Ureter (tissue), 1 donor: ENCODE measurements around the gene USP17L10. TPM values are rescaled to one million over a fixed set of nuclear protein-coding genes. Genes with fewer than 3 reads are reported as not detected.
"Not testable (repeated sequence)": the region's sequence is repeated elsewhere in the genome, so short reads cannot be mapped to it uniquely, and the experiment has no call there.

Experiments used
- DNase-seq: peaks from one replicate; pipeline ENCODE4 v3.0.0-alpha.2; 2020; ENCODE audit warnings: low spot score
- total RNA-seq: library from RNA; stranded (reverse); gene quantifications from one replicate; pipeline ENCODE4 v1.2.4, GENCODE V29; 2023
- donor health status: DM: yes; HTN: yes; CAD: no.

The USP17L10 gene, protein sequence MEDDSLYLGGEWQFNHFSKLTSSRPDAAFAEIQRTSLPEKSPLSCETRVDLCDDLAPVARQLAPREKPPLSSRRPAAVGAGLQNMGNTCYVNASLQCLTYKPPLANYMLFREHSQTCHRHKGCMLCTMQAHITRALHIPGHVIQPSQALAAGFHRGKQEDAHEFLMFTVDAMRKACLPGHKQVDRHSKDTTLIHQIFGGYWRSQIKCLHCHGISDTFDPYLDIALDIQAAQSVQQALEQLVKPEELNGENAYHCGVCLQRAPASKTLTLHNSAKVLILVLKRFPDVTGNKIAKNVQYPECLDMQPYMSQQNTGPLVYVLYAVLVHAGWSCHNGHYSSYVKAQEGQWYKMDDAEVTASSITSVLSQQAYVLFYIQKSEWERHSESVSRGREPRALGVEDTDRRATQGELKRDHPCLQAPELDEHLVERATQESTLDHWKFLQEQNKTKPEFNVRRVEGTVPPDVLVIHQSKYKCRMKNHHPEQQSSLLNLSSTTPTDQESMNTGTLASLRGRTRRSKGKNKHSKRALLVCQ
- not detected for total RNA-seq

DNA sequence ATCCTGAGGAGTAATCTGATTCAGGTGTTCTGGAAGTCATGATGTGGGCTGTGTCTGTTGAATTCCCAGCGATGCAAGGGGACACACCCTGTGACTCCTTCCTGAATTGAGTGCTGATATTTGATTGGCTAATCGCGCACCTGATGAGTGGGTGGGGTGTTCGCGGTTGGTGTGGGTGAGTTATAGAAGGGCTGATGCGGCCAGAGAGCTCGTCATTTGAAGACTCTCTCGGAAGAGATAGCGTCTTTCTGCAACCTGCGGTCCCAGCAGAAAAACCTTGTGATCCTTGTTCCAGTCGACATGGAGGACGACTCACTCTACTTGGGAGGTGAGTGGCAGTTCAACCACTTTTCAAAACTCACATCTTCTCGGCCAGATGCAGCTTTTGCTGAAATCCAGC, at the start of gene USP17L10:
USP17L10 (plus strand) TSS at position 301 of the 400 bp plus-strand sequence; CDS start at position 301, 0 bp downstream.
- not testable (repeated sequence) for DNase-seq

DNA sequence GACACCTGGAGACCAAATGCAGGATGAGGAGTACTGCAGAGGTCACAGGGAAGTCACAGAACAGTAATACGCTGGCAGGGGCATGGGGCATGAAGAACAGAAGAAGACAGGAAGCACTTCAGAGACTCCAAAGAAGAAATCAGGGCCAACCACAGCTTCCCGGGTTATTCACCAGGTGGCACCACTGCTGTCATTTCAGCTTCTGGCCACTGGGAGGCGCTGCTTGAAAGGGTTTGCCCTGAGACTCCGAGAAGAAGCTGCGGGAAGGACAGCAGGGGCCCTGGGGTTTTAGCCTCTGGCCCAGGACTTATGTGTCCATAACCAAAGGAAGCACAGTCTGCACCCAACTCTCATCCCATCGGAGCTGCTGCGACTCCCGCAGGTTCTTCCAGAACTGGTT, 44.5 kb upstream of the USP17L10 start:
- not testable (repeated sequence) for DNase-seq

GRCh38 chr4:9169791-9170459, 40.5 kb upstream of the USP17L10 start, which contains the start of gene FAM90A26:
FAM90A26 (plus strand) TSS chr4:9170409; CDS start chr4:9173173, 2,764 bp downstream.
- DNase-seq: not testable (repeated sequence)

GRCh38 chr4:9214701-9215100, 4.2 kb downstream of the USP17L10 start:
- DNase-seq: peak; percentile 33

DNA sequence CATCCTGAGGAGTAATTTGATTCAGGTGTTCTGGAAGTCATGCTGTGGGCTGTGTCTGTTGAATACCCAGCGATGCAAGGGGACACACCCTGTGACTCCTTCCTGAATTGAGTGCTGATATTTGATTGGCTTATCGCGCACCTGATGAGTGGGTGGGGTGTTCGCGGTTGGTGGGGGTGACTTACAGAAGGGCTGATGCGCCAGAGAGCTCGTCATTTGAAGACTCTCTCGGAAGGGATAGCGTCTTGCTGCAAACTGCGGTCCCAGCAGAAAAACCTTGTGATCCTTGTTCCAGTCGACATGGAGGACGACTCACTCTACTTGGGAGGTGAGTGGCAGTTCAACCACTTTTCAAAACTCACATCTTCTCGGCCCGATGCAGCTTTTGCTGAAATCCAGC, 4.6 kb downstream of the USP17L10 start, which contains the start of gene USP17L11:
USP17L11 (plus strand) TSS at position 301 of the 400 bp plus-strand sequence; CDS start at position 301, 0 bp downstream.
- not testable (repeated sequence) for DNase-seq

GRCh38 chr4:9219852-9220251, 9.4 kb downstream of the USP17L10 start, which contains the start of gene USP17L12:
USP17L12 (plus strand) TSS chr4:9220152; CDS start chr4:9220152, 0 bp downstream.
- DNase-seq: not testable (repeated sequence)

DNA sequence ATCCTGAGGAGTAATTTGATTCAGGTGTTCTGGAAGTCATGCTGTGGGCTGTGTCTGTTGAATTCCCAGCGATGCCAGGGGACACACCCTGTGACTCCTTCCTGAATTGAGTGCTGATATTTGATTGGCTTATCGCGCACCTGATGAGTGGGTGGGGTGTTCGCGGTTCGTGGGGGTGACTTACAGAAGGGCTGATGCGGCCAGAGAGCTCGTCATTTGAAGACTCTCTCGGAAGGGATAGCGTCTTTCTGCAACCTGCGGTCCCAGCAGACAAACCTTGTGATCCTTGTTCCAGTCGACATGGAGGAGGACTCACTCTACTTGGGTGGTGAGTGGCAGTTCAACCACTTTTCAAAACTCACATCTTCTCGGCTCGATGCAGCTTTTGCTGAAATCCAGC, 14.1 kb downstream of the USP17L10 start, which contains the start of gene USP17L13:
USP17L13 (plus strand) TSS at position 301 of the 400 bp plus-strand sequence; CDS start at position 301, 0 bp downstream.
- not testable (repeated sequence) for DNase-seq

DNA sequence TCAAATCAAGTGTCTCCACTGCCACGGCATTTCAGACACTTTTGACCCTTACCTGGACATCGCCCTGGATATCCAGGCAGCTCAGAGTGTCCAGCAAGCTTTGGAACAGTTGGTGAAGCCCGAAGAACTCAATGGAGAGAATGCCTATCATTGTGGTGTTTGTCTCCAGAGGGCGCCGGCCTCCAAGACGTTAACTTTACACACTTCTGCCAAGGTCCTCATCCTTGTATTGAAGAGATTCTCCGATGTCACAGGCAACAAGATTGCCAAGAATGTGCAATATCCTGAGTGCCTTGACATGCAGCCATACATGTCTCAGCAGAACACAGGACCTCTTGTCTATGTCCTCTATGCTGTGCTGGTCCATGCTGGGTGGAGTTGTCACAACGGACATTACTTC, 19.8 kb downstream of the USP17L10 start:
- peak; percentile 20 for DNase-seq

- DNase-seq: not testable (repeated sequence)
These were observed 23.6 kb downstream of the USP17L10 start, which contains the start of gene USP17L15 for GRCh38 chr4:9234085-9234484. USP17L15 (plus strand) TSS chr4:9234385; CDS start chr4:9234385, 0 bp downstream.

GRCh38 chr4:9238461-9238860, 28.0 kb downstream of the USP17L10 start:
- peak; percentile 35 for DNase-seq

- DNase-seq: not testable (repeated sequence)
These were observed 33.1 kb downstream of the USP17L10 start, which contains the start of gene USP17L17 for GRCh38 chr4:9243579-9243978. USP17L17 (plus strand) TSS chr4:9243879; CDS start chr4:9243879, 0 bp downstream.

DNA sequence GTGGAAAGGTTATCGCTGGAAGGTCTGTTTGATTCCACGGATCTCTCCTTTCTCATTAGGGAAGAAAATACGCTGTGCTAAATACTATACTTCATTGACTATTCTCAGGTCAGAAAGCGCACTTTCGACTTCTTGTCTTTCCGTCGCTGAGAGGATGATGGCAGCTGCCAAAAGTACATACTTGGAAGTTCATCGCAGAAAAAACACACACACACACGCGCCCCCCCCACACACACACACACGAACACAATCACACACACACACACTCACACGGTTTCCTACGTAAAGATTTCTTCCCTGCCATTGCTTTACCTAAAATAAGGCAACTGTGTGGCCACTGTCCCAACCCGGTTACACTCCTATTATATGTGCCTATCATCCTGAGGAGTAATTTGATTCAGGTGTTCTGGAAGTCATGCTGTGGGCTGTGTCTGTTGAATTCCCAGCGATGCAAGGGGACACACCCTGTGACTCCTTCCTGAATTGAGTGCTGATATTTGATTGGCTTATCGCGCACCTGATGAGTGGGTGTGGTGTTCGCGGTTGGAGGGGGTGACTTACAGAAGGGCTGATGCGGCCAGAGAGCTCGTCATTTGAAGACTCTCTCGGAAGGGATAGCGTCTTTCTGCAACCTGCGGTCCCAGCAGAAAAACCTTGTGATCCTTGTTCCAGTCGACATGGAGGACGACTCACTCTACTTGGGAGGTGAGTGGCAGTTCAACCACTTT, 37.7 kb downstream of the USP17L10 start, which contains the start of gene USP17L18:
USP17L18 (plus strand) TSS at position 678 of the 728 bp plus-strand sequence; CDS start at position 678, 0 bp downstream.
- peak; percentile 44 for DNase-seq

GRCh38 chr4:9253078-9253477, 42.6 kb downstream of the USP17L10 start, which contains the start of gene USP17L19:
USP17L19 (plus strand) TSS chr4:9253378; CDS start chr4:9253378, 0 bp downstream.
- DNase-seq: not testable (repeated sequence)

- DNase-seq: not testable (repeated sequence)
These were observed 47.4 kb downstream of the USP17L10 start, which contains the start of gene USP17L20 for GRCh38 chr4:9257824-9258223. USP17L20 (plus strand) TSS chr4:9258124; CDS start chr4:9258124, 0 bp downstream.

Other genes with a start within 250 kb of the USP17L10 start
- gene FAM90A26, start 40.2 kb upstream of the USP17L10 start, total RNA-seq: not detected
- gene USP17L11, start 4.7 kb downstream of the USP17L10 start, total RNA-seq: 0.29 TPM
- not detected for gene USP17L12, start 9.5 kb downstream of the USP17L10 start, total RNA-seq
- gene USP17L13, start 14.2 kb downstream of the USP17L10 start, total RNA-seq: not detected
- not detected for gene USP17L15, start 23.7 kb downstream of the USP17L10 start, total RNA-seq
- gene USP17L17, start 33.2 kb downstream of the USP17L10 start, total RNA-seq: not detected
- gene USP17L18, start 38.0 kb downstream of the USP17L10 start, total RNA-seq: 0.29 TPM
- gene USP17L19, start 42.7 kb downstream of the USP17L10 start, total RNA-seq: not detected
- not detected for gene USP17L20, start 47.5 kb downstream of the USP17L10 start, total RNA-seq
- gene USP17L21, start 52.2 kb downstream of the USP17L10 start, total RNA-seq: not detected
- not detected for gene USP17L22, start 57.0 kb downstream of the USP17L10 start, total RNA-seq
- gene USP17L24, start 114.5 kb downstream of the USP17L10 start, total RNA-seq: not detected
- gene USP17L25, start 119.3 kb downstream of the USP17L10 start, total RNA-seq: not detected
- not detected for gene USP17L26, start 124.0 kb downstream of the USP17L10 start, total RNA-seq
- gene USP17L5, start 128.7 kb downstream of the USP17L10 start, total RNA-seq: not detected
- gene USP17L27, start 133.5 kb downstream of the USP17L10 start, total RNA-seq: not detected
- gene USP17L28, start 138.2 kb downstream of the USP17L10 start, total RNA-seq: not detected
- gene USP17L29, start 143.0 kb downstream of the USP17L10 start, total RNA-seq: not detected
- not detected for gene USP17L30, start 152.5 kb downstream of the USP17L10 start, total RNA-seq
- gene DEFB131A, start 233.8 kb downstream of the USP17L10 start, total RNA-seq: not detected